Measurements from ENCODE around the gene BPIFB2. TPM values are rescaled to one million over a fixed set of nuclear protein-coding genes. Genes with fewer than 3 reads are reported as not detected.

BPIFB2 gene
- total RNA-seq, 1 donor from 2014 or later = not detected

DNA sequence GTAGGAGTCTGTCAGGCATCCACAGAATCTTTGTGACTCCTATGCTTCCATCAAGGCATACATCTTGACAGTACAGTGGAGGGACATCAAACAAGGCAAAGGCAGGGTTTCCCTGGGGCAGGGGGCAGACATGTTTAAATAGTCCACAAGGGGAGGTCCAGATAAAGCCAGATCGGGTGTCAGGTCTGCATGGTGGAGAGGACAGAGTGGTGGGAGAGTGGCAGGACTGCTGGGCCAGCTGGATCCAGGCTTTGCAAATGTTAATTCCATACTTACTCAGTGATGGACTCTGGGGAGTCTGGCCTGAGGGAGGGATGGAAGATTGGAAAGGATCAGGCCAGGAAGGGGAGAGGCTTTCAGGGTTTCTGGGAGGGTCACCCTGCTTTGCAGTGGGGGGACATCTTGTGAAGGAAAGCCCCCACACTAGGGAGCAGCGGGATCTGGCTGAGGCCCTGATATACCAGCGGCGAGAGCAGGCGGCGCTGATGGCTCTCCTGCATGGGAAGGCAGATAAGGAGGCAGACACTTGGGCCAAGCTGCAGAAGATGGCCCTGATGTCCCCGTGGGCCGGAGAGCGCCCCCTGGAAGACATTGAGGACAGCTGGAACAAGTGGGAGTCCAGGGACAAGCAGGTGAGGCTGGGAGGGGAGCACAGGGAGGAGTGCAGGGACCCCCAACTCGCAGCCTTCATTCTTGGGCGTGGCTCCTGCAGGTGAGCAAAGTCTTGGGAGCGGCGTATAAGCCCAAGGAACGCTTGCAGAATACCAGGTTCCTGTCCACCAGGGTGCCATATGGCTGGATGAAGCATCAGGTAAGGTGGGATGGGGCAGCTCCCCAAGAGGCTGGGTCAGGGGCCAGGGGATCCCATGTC lies 47.9 kb upstream of the BPIFB2 start:
- Mint-ChIP-seq H3K4me3 (ENCODE audit: unreplicated experiment) (no peak overlapping the region), H3K9me3 (ENCODE audit: unreplicated experiment) (peaks cover 25% of the 10 kb centered on the region), H3K27me3 (ENCODE audit: low read depth, unreplicated experiment) (peaks cover 37% of the 10 kb centered on the region), H3K27ac (ENCODE audit: unreplicated experiment) (no peak overlapping the region), H3K4me1 (ENCODE audit: low read depth, unreplicated experiment) (no peaks in the 10 kb centered on the region), H3K36me3 (ENCODE audit: low read depth, unreplicated experiment) (no peaks in the 10 kb centered on the region)
- Histone ChIP-seq H3K4me2 (ENCODE audit: low read length) (no peak overlapping the region), H3K79me2 (ENCODE audit: insufficient read depth, low read length) (no peaks in the 10 kb centered on the region), H2AFZ (ENCODE audit: low read depth, low read length) (no peak overlapping the region), H4K20me1 (ENCODE audit: insufficient read depth, low read length) (no peaks in the 10 kb centered on the region), H3K9ac (ENCODE audit: low read length) (no peak overlapping the region), H3K9me3 (ENCODE audit: insufficient read depth, low read depth, low read length) (peaks cover 3% of the 10 kb centered on the region), H3K27ac (ENCODE audit: low read depth, low read length) (no peak overlapping the region), H3K27me3 (ENCODE audit: insufficient read depth, low read length) (no peaks in the 10 kb centered on the region), H3K4me1 (ENCODE audit: insufficient read depth, low read length) (no peaks in the 10 kb centered on the region), H3K4me3 (ENCODE audit: insufficient read depth, low read depth, low read length) (no peak overlapping the region), H3K36me3 (ENCODE audit: insufficient read depth, low read length) (no peaks in the 10 kb centered on the region)
- TF ChIP-seq CTCF (IDR thresholded peaks at IDR 0.05; ENCODE audit: insufficient read depth, low read depth, low read length) (no peak), EZH2 (IDR thresholded peaks at IDR 0.05; ENCODE audit: insufficient read depth, low read length) (no peak)
- DNase-seq (ENCODE audit: low read depth) = no peak
- FAIRE-seq = no peak

DNA sequence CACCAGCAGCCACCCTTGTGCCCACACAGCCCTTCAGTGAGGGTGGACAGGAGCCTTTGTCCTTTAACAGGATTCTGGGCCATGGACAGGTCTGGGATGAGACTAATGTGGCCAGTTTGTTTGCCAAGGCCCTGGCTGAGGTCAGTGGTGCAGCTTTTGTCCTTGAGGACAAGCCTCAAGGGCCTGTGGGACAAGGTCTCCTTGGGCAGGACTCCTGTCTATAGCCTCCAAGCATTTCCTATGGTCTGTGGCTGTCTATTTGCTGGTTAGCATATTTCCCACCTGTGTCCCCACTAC lies 47.3 kb upstream of the BPIFB2 start:
- no peak for DNase-seq (ENCODE audit: low read depth)
- Histone ChIP-seq H3K9ac (ENCODE audit: low read length) (no peak overlapping the region), H3K36me3 (ENCODE audit: insufficient read depth, low read length) (no peaks in the 10 kb centered on the region), H4K20me1 (ENCODE audit: insufficient read depth, low read length) (no peaks in the 10 kb centered on the region), H3K4me2 (ENCODE audit: low read length) (no peak overlapping the region), H3K9me3 (ENCODE audit: insufficient read depth, low read depth, low read length) (peaks cover 3% of the 10 kb centered on the region), H3K79me2 (ENCODE audit: insufficient read depth, low read length) (no peaks in the 10 kb centered on the region), H2AFZ (ENCODE audit: low read depth, low read length) (no peak overlapping the region), H3K27ac (ENCODE audit: low read depth, low read length) (no peak overlapping the region), H3K4me3 (ENCODE audit: insufficient read depth, low read depth, low read length) (no peak overlapping the region), H3K27me3 (ENCODE audit: insufficient read depth, low read length) (no peaks in the 10 kb centered on the region), H3K4me1 (ENCODE audit: insufficient read depth, low read length) (no peaks in the 10 kb centered on the region)
- H3K4me1 Mint-ChIP-seq (ENCODE audit: low read depth, unreplicated experiment) = no peaks in the 10 kb centered on the region
- no peaks in the 10 kb centered on the region for H3K36me3 Mint-ChIP-seq (ENCODE audit: low read depth, unreplicated experiment)
- no peak for FAIRE-seq
- no peak overlapping the region for H3K27ac Mint-ChIP-seq (ENCODE audit: unreplicated experiment)
- peaks cover 25% of the 10 kb centered on the region for H3K9me3 Mint-ChIP-seq (ENCODE audit: unreplicated experiment)
- H3K4me3 Mint-ChIP-seq (ENCODE audit: unreplicated experiment) = no peak overlapping the region
- H3K27me3 Mint-ChIP-seq (ENCODE audit: low read depth, unreplicated experiment) = peaks cover 35% of the 10 kb centered on the region
- no peak for TF ChIP-seq CTCF (IDR thresholded peaks at IDR 0.05; ENCODE audit: insufficient read depth, low read depth, low read length)
- TF ChIP-seq EZH2 (IDR thresholded peaks at IDR 0.05; ENCODE audit: insufficient read depth, low read length) = no peak

All from astrocyte (in vitro differentiated cells and primary cell).